ENCODE measurements around the gene ALDH1L1.

ALDH1L1 gene

GRCh38 chr3:126076140-126076539 lies 104.2 kb downstream of the ALDH1L1 start:
- TF ChIP-seq CTCF (IDR thresholded peaks at IDR 0.05): no peak

- no peak for TF ChIP-seq CTCF (IDR thresholded peaks at IDR 0.05)
Observed at GRCh38 chr3:126070146-126070545, 110.2 kb downstream of the ALDH1L1 start.

GRCh38 chr3:126067959-126068358 lies 112.4 kb downstream of the ALDH1L1 start:
- no peak for TF ChIP-seq CTCF (IDR thresholded peaks at IDR 0.05)

GRCh38 chr3:126065876-126066275 lies 114.5 kb downstream of the ALDH1L1 start:
- TF ChIP-seq CTCF (IDR thresholded peaks at IDR 0.05): no peak

- no peak for TF ChIP-seq CTCF (IDR thresholded peaks at IDR 0.05)
Observed at GRCh38 chr3:126064627-126065258, 115.6 kb downstream of the ALDH1L1 start.

GRCh38 chr3:126063358-126063965 lies 116.9 kb downstream of the ALDH1L1 start:
- no peak for TF ChIP-seq CTCF (IDR thresholded peaks at IDR 0.05)

- TF ChIP-seq CTCF (IDR thresholded peaks at IDR 0.05): no peak
Observed at GRCh38 chr3:126061301-126062032, 118.9 kb downstream of the ALDH1L1 start.

Data from LNCAP (cell line).